KBM-7 (cell line): ENCODE measurements around the gene ATP8B1.
A peak's percentile ranks its signal among the peaks of the same experiment; 100 is the strongest.

Experiments used
- DNase-seq: peaks from one replicate; pipeline ENCODE4 v3.0.0-alpha.2; 2015
- in situ Hi-C: fragments of 300-500 bp; cut with MboI; formaldehyde crosslinking; loops from 2 replicates; pipeline ENCODE4 v1.14.3; 2020; ENCODE audit warnings: low sequenced_read_pairs, low pct_unique_long_range_greater_than_20kb, mixed read lengths

ATP8B1 gene

DNA sequence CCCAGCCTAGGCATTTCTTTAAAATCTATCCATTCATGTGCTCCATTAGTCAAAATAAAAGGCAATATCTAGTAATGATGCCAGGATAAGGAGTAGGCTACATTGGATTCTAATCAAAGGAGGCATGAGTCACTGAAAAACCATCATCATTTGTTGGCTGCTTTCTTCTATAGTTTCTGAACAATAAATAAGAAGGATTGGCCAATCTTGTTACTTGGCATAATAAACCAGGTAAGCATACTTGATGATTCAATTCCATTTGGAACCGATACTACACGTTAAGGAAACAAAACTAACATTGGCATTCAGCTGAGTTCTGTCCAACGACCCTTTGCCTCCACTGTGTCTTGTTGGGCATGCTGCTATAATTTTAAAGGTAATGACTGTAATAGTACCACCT, 27.2 kb downstream of the ATP8B1 start:
- DNase-seq: no peak
- in situ Hi-C loops: no loop called here

DNA sequence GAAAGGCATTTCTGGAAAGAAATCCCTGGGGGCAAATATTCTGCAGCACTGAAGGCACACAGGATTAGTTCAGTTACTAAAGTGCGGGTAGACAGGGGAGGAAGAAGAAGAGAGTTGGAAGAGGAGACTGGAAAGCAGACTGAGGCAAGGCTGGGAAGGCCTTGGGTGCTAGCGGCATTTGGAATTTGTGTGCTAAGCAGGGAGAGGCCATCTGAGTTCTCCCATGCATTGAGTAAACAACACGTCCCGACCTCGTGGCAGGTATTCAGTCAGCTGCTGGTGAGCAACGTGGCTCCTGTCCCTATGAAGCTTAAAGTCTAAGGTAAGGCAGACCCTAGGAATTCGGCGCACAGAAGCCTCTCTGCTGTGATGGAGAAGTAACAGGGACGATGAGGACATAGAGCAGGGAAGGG, 30.7 kb downstream of the ATP8B1 start:
- in situ Hi-C loops: no loop called here
- no peak for DNase-seq

DNA sequence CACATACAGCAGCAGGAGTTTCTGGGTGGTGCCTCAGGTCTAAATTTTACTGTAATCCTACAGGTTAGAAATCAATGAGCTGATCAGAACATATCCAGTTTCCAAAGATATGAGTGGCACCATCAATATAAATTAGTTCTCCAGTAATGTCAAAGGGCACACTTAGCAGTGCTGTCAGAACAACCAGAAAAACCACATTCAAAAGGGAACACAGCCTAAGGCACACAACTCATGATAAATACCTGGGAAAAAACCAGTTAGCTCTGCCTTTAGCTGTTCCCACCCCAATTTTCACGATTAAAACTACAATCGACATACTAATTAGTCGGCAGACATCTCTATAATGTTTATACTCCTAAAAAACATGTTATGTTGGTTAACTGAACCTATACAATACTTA, 31.5 kb downstream of the ATP8B1 start:
- DNase-seq: no peak
- in situ Hi-C loops: no loop called here

DNA sequence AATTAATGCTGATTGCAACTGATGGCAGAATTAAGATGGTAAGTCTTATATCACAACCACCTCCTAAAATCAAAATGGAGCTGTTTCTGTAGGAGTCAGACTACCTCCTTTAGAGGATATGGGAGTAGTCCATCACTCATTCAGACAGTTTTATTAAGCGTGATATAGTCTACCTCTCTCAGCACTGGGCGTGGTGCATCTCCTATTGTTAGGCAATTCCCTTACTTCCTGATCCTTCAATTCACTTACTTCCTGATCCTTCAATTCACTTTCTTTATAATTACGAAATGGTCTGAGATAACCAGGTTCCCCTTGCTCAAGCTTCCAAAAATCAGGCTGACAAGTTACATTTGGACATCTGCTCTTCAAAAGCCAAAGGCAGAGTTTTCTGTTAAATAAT, 31.9 kb downstream of the ATP8B1 start:
- DNase-seq: peak; percentile 24
- in situ Hi-C loops: no loop called here

DNA sequence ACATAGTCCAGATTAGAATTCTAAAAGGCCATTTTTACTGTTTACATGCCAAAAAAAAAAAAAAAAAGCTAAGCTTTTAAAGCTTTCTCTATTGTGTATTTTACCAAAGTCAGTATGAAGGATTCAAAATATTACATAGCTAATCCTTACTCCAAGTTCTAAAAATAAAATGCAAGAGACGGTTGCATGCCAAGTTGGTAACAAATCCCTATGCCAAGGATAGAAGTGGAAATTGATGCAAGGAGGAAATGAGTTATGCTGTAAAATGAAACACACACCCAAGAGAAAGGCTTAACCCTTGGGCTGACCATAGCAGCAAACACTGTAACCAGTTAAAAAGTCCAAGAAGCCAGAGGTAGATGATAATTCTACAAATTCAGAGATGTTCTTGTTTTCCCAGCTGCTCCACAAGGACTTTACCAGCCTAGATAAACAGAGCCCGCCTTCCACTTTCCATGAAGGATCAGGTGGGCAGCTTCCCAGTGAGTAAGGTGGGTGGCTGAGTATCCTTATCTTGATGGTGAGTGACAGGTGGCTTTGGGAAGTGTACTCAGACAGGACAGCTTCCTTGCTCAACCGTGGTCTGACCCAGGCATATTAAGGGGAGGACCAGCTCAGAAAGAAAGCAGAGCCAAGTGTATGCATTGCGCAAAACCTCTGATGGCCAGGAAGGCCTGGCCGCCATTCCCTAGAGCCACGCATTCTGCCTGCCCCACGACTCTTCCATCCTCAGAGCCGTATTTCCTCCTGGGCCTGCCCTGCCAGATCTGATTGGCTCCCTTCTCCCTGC, 34.4 kb downstream of the ATP8B1 start:
- in situ Hi-C loops: no loop called here
- DNase-seq: no peak

DNA sequence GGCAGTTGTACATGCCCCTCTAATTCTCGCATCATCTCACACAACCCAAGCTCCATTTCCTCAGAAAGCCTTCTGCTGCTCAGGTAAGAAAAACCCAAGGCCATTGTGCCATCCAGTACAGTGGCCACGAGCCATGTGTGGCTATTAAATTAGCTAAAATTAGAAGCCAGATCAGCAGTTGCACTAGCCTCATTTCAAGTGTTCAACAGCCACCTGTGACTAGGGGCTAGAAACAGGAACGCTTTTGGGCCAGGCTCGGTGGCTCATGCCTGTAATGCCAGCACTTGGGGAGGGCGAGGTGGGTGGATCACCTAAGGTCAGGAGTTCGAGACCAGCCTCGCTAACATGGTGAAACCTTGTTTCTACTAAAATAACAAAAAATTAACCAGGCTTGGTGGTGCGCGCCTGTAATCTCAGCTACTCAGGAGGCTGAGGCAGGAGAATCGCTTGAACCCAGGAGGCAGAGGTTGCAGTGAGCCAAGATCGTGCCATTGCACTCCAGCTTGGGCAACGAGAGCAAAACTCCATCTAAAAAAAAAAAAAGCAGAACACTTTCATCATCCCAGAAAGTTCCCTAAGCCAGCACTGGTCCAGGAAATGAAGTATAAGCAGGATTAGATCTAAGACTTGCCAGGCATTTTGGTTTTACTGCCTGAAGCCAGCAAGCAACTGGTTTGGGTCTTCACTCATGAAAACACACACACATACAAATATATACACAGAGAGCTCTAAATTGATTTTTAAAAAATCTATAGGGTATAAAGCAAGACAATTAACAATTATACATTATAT, 35.7 kb downstream of the ATP8B1 start:
- no peak for DNase-seq
- in situ Hi-C loops: no loop called here

DNA sequence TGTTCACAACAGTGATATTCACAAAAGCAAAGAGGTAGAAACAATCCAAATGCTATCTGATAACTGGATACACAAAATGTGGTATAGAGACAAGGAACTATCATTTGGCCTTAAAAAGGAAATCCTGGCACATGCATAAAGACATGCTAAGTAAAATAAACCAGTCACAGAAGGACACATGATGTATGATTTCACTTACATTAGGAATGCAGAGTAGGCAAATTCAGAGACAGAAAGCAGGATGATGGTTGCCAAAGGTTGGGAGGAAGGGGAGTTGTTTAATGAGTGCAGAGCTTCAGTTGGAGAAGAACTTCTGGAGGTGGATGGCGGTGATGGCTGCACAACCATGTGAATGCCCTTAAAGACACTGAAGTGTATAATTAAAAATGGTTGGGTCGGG, 38.1 kb downstream of the ATP8B1 start:
- DNase-seq: no peak
- in situ Hi-C loops: no loop called here

DNA sequence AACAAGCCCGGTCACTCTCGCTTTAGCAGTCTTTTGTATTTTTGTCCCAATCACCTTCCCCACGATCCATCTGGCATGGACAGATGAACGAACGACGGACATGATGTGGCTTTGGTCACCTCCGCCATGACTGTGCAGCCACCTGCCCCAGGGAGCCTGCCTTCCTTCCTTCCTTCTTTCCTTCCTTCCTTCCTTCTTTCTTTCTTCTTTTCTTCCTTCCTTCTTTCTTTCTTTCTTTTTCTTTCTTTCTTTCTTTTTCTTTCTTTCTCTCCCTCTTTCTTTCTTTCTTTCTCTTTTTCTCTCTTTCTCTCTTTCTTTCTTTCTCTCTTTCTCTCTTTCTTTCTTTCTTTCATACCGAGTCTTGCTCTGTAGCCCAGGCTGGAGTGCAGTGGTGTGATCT, 39.0 kb downstream of the ATP8B1 start:
- no peak for DNase-seq
- in situ Hi-C loops: no loop called here

DNA sequence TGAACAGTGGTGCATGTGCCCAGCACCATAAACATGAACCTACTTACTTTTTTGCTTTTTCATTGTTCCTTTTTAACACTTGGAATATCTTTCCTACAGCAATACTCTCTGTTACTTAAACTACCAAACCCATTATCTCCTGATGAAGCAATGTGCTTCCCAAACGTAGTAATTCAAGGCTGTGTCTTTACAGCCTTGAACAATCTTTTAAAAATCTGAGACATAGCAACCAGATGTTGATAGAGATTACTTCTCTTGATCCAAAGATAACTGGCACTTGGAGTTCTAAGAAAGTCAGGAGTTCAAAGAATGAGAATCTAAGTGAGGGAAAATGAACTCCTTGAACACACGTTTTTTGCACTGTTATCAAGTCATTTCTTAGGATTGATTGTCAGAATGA, 40.4 kb downstream of the ATP8B1 start:
- in situ Hi-C loops: no loop called here
- no peak for DNase-seq

DNA sequence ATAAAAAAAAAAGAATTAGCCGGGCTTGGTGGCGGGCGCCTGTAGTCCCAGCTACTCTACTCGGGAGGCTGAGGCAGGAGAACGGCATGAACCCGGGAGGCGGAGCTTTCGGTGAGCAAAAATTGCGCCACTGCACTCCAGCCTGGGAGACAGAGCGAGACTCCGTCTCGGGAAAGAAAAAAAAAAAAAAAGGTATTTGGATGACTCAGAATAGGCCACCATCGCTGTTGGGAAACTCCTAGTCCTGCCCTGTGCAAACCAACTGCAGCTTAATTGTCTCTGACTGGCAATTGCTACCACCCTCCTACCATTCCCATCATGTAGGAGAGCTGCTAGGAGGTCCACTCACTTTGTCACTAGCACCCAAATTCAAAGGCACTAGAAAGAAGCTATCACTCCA, 43.5 kb downstream of the ATP8B1 start:
- in situ Hi-C loops: no loop called here
- no peak for DNase-seq

DNA sequence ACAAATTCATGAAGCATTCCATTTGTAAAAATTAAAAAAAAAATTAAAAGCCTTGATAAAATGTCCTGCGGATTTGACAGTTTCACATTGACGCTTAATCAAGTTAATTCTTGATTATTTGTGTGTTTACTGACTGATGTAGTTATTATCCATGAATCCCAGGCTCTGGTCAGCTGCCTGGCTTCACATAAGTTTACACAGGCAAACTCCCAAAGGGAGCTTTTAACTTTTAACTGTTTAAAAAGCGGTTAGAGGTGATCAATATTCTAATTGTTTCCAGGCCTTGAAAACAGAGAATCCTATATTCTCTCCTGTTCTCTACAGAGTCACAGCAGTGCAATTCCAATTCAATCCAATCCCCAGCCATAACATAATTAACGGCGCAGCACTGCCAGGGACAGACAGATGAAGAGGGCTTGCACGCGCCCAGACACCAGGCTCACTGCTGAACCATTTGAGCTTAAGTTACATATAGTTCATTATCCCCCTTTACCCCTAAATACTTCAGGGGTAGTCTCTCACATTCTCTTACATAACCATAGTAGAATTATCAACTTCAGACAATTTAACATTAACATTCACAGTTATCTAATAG, 47.5 kb downstream of the ATP8B1 start:
- in situ Hi-C loops: no loop called here
- DNase-seq: no peak

DNA sequence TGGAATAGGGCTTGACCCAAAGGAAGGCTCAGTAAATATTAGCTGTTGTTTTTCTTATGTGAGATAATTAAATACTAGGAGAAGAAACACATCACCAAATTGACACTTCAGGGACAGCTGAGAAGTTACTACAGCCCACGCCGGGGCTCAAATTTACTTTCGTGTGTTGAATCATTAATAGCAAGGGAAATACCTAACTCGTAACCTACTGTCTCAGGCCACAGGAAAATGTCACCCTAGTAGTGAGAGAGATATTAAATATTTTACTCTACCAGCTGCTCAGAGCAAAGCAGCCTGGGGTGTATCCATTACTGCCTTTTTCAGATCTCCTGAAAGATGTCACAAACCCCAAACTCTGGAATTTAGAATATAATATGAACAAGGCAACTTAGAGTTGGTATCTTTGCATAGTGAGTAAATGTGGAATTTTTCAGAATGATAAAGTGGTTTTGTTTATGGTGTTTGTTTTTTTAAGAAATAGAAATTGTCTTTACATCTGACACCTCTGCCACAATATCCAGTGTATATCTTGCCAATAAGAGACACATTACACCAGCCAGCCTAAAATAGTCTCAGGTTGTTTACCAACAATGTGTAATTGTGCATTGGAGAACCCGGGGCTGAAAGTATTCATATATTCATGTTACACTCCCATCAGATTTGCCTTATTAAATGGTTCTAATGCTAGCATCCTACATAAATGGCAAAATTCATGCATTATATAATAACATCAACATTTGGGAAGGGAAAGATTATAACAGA, 48.4 kb downstream of the ATP8B1 start:
- in situ Hi-C loops: no loop called here
- no peak for DNase-seq

DNA sequence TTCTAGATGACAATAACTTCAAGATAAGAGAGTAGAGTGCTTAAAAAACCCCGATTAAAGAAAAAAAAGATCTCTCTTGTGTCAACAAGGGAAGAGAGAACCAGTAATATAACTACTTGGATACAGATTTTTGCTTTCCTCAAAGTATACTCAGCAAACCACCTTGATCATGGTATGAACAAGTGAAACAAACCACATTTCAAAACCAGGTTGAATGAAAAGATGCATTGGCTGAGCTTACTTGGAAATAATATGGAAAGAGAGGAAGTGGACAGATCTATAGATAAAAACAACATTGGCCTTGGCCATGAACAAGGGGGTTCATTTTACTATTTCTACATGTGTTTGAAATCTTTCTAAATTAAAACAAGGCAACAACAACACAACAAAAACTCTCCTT, 50.1 kb downstream of the ATP8B1 start:
- in situ Hi-C loops: no loop called here
- DNase-seq: no peak

DNA sequence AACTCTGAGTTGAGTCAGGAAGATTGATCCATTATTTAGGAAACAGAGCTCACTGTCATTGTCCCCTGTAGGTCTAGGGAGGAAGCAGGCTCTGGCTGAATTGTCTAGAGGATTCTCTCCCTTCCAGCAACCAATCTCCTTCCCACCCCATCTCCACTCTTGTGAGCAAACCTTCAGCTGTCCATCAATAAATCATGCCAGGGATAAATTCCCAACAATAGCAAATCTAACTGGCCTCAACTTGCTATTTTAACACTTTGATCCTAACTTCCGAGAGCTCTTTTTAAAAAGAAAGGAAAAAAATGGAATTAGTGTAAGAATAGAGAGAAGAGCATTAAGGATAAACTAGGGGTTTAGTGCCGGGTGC, 53.5 kb downstream of the ATP8B1 start:
- DNase-seq: no peak
- in situ Hi-C loops: no loop called here

DNA sequence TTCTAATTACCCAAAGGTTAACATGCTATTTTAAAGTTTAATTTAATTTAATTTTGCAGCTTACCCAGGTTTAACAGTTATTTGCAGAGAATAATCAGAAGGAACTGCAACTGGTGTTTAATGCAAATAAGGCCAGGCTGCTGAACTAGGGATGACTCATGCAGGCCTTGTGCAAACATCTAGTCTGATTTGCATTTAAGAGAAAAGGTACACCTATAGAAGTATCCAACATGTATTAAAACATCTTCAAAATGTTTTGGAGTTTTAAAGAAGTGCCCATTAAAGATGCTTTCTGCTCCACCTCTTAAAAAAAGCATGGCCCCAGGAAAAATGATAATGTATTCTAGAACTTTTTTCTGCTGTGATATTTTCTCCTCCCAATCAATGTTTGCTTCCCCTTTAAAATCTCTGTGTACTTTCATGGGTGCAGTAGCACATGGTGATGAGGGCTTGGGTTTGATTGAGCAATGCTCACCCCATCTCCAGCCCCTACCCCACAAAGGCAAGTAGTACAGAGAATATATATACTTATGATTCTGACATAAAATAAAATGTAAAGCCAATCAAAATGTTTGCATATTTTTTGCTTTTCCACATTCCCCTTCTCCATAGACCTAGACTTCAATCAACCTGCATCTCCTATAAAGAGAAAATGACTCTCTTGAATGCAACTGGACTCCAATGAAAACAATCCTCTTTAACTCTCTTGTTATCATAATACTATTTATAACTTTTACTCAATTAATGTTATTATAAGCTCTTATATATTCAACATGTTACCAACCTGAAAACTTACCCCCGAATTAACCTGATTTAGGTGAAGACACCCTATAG, 54.1 kb downstream of the ATP8B1 start:
- in situ Hi-C loops: no loop called here
- no peak for DNase-seq

DNA sequence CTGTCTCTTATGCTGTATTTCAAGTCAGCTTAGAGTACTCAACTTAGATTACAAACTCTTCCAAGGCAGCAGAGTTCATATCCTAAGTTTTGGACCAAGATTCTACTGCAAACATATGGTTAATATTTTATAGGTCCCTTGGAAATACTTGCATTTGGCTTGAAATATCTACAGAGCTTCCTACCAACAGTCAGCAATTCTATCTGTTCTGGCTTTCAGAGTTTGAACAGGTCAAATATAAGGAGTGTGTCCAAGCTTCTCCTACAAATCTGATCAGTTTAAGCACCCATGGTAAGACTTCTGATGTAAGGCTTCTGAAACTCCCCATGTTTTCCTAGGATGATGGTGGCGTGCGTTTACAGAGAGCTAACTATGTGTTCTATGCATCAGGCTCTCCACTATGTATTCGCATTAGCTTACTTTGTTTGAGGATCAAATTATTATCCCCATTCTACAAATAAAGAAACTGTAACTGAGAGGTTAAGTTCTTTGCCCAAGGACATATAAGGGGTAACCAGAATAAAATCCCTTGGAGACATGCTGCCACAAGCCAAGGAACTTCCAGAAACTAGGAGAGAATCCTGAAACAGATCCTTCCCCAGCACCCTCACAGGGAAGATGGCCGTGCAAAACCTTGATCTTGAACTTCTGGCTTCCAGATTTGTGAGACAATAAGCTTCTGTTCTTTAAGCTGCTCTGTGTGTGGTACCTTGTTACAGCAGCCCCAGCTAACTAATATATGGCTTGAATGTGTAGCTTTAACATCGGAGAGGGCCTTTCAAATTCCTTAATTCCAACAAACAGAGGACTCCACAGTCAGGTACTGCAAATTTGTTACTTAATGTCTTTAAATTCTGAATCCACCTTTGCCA, 55.1 kb downstream of the ATP8B1 start:
- in situ Hi-C loops: no loop called here
- DNase-seq: no peak

DNA sequence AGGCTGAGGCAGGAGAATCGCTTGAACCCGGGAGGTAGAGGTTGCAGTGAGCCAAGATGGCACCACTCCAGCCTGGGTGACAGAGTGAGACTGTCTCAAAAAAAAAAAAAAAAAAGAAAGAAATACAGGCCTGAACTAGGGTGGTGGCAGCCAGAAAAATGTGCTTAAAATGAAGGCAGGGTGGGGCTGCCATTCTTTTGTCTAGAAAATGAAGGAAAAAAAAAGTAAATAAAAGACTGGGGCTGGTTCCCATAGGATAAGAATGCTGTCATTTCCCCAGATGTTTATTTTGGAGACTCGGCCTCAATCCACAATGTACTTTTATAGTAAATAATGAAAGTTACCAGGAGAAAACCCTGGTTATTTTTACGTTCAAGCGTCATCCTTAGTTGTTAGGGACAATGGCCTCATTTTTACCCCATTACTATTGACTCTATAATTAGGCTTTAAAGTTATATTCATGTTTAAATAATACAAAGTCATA, 58.9 kb downstream of the ATP8B1 start:
- no peak for DNase-seq
- in situ Hi-C loops: no loop called here

DNA sequence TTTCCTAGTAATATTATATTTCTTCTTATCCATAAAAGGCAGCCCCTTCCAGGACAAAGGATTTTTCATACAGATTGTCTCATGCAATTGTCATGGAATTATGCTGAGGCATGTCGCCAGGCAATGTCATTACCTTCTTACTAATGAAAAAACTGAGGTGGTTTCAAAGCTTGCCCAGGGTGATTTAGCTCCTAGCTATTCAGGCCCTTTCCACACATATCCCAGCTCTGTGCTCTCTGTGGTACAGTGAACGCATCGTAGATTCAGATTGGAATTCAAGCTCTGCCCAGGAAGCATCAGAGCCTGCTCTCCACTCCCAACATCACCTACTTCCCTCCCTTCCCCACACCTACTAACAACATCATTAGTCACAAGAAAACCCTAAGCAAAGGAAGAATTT, 60.1 kb downstream of the ATP8B1 start:
- in situ Hi-C loops: no loop called here
- no peak for DNase-seq
